Liver (tissue), 3 donors: ENCODE measurements around the gene ZBED3.

ENCODE experiments used
- FOXA1 ChIP-seq: IDR thresholded peaks from 2 replicates; pipeline ENCODE4 v1.6.1; 2016; ENCODE audit warnings: antibody characterized with exemption
- GABPA ChIP-seq, 2 donors: IDR thresholded peaks in 1 of 2; conservative IDR thresholded peaks in 1 of 2; 2 replicates each; pipeline ENCODE4 v1.6.1; 2016; ENCODE audit warnings: antibody characterized with exemption in 2 of 2, mild to moderate bottlenecking in 1 of 2, moderate library complexity in 1 of 2
- RAD21 ChIP-seq, 2 donors: IDR thresholded peaks; 2 replicates each; pipeline ENCODE4 v1.6.1; 2016; ENCODE audit warnings: antibody characterized with exemption in 2 of 2, mild to moderate bottlenecking in 2 of 2
- TAF1 ChIP-seq: conservative IDR thresholded peaks from 2 replicates; pipeline ENCODE4 v1.6.1; 2016; ENCODE audit warnings: antibody characterized with exemption, mild to moderate bottlenecking
- TF ChIP-seq, protein P1 (sequence below): fragments of 150-350 bp; IDR thresholded peaks from 2 replicates; pipeline ENCODE4 v1.5.1; 2017; ENCODE audit warnings: improper control_type of control experiment, low read depth, low read length; ENCODE audit not compliant: missing input control
- TF ChIP-seq, protein P2 (sequence below): IDR thresholded peaks from 2 replicates; pipeline ENCODE4 v1.6.1; 2016; ENCODE audit warnings: antibody characterized with exemption, mild to moderate bottlenecking
- TF ChIP-seq, protein P3 (sequence below): IDR thresholded peaks from 2 replicates; pipeline ENCODE4 v1.6.1; 2016; ENCODE audit warnings: antibody characterized with exemption
- TF ChIP-seq, protein P4 (sequence below): IDR thresholded peaks from 2 replicates; pipeline ENCODE4 v1.6.1; 2016; ENCODE audit warnings: antibody characterized with exemption
- donor health status: healthy.
- donor health status: healthy.

DNA sequence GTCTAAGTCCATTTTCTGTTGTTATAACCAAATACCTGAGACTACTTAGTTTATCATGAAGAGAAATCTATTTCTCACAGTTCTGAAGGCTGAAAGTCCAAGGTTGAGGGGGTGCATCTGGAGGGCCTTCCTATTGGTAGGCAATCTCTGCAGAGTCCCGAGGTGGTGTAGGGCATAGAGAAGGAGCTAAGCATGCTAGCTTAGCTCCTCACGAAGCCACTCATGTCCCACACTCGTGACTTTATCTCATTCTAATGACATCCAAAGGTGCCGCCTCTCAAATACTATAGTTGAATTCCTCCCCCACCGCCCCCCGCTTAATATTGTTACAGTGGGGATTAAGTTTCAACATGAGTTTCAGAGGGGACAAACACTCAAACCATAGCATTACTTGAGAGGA lies 36.0 kb upstream of the ZBED3 start:
- TF ChIP-seq, protein P1, sequence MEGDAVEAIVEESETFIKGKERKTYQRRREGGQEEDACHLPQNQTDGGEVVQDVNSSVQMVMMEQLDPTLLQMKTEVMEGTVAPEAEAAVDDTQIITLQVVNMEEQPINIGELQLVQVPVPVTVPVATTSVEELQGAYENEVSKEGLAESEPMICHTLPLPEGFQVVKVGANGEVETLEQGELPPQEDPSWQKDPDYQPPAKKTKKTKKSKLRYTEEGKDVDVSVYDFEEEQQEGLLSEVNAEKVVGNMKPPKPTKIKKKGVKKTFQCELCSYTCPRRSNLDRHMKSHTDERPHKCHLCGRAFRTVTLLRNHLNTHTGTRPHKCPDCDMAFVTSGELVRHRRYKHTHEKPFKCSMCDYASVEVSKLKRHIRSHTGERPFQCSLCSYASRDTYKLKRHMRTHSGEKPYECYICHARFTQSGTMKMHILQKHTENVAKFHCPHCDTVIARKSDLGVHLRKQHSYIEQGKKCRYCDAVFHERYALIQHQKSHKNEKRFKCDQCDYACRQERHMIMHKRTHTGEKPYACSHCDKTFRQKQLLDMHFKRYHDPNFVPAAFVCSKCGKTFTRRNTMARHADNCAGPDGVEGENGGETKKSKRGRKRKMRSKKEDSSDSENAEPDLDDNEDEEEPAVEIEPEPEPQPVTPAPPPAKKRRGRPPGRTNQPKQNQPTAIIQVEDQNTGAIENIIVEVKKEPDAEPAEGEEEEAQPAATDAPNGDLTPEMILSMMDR = no peak
- TF ChIP-seq TAF1 (no peak), GABPA (IDR thresholded peaks at IDR 0.05 in 1 of 2, conservative IDR thresholded peaks at IDR 0.05 in 1 of 2) (no peak), FOXA1 (no peak), RAD21 (IDR thresholded peaks at IDR 0.05) (no peak)
- TF ChIP-seq, protein P2, sequence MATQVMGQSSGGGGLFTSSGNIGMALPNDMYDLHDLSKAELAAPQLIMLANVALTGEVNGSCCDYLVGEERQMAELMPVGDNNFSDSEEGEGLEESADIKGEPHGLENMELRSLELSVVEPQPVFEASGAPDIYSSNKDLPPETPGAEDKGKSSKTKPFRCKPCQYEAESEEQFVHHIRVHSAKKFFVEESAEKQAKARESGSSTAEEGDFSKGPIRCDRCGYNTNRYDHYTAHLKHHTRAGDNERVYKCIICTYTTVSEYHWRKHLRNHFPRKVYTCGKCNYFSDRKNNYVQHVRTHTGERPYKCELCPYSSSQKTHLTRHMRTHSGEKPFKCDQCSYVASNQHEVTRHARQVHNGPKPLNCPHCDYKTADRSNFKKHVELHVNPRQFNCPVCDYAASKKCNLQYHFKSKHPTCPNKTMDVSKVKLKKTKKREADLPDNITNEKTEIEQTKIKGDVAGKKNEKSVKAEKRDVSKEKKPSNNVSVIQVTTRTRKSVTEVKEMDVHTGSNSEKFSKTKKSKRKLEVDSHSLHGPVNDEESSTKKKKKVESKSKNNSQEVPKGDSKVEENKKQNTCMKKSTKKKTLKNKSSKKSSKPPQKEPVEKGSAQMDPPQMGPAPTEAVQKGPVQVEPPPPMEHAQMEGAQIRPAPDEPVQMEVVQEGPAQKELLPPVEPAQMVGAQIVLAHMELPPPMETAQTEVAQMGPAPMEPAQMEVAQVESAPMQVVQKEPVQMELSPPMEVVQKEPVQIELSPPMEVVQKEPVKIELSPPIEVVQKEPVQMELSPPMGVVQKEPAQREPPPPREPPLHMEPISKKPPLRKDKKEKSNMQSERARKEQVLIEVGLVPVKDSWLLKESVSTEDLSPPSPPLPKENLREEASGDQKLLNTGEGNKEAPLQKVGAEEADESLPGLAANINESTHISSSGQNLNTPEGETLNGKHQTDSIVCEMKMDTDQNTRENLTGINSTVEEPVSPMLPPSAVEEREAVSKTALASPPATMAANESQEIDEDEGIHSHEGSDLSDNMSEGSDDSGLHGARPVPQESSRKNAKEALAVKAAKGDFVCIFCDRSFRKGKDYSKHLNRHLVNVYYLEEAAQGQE = no peak
- TF ChIP-seq, protein P3, sequence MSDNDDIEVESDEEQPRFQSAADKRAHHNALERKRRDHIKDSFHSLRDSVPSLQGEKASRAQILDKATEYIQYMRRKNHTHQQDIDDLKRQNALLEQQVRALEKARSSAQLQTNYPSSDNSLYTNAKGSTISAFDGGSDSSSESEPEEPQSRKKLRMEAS = no peak
- TF ChIP-seq, protein P4, sequence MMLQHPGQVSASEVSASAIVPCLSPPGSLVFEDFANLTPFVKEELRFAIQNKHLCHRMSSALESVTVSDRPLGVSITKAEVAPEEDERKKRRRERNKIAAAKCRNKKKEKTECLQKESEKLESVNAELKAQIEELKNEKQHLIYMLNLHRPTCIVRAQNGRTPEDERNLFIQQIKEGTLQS = no peak
